Ovary (tissue), 9 donors: ENCODE results near the gene ID2. TPM values are rescaled to one million over a fixed set of nuclear protein-coding genes. Genes with fewer than 3 reads are reported as not detected.

ENCODE experiments used
- DNase-seq, 5 donors: peaks; one replicate each; pipeline ENCODE4 v3.0.0-alpha.2; 2019 to 2020
- H3K27ac ChIP-seq, 2 donors: fragments of 200-600 bp; one replicate each; pipeline versions ENCODE4 v1.5.1 to v1.8.0; 2019 to 2022
- H3K27me3 ChIP-seq: fragments of 200-600 bp; one replicate; pipeline ENCODE4 v1.8.0; 2022
- H3K36me3 ChIP-seq: fragments of 200-600 bp; sonication (generic); one replicate; pipeline ENCODE4 v1.5.1; 2019
- H3K4me1 ChIP-seq: one replicate; pipeline ENCODE4 v1.8.1; 2013; ENCODE audit warnings: mild to moderate bottlenecking, moderate library complexity; ENCODE audit not compliant: insufficient read depth
- H3K4me3 ChIP-seq: fragments of 200-600 bp; sonication (generic); one replicate; pipeline ENCODE4 v1.5.1; 2017
- H3K9me3 ChIP-seq, 2 donors: fragments of 200-600 bp in 1 of 2; sonication (generic) in 1 of 2; one replicate each; pipeline versions ENCODE4 v1.5.1 to v1.8.1; 2013 to 2019; ENCODE audit warnings: mild to moderate bottlenecking in 1 of 2, moderate library complexity in 1 of 2
- EP300 ChIP-seq: sonication (generic); formaldehyde crosslinking; IDR thresholded peaks from one replicate; pipeline ENCODE4 v1.6.1; 2017; ENCODE audit warnings: antibody characterized with exemption
- POLR2A ChIP-seq: fragments of 450-650 bp; IDR thresholded peaks from one replicate; pipeline ENCODE4 v1.6.1; 2017; ENCODE audit warnings: antibody characterized with exemption, mild to moderate bottlenecking, moderate library complexity
- WGBS, 3 donors: extraction: QIAGEN DNeasy Blood & Tissue Kit in 1 of 3; methylation state at CpG; one replicate each; pipeline versions ENCODE4 v1.1.5 to v1.1.7; 2013 to 2017; 5-methylcytosine and 5-hydroxymethylcytosine counted together
- intact Hi-C, 4 donors: fragments of 100-400 bp; cut with DNase I; formaldehyde crosslinking; loops; one replicate each; pipeline versions ENCODE4 v1.11.0 to v1.15.1; 2022 to 2023
- polyA plus RNA-seq, 2 donors: library from polyadenylated mRNA; stranded (reverse); fragments of 200-250 nt in 1 of 2; fragments of 350-450 nt in 1 of 2; fragmentation: Illumina TruSeq in 1 of 2; extraction: RNeasy Lipid Tissue Mini Kit (QIAGEN cat#74804) in 1 of 2; gene quantifications; one replicate each; pipeline ENCODE4 v1.2.3, GENCODE V29; 2013 to 2014
- total RNA-seq, 7 donors: library from RNA; depleted of rRNA in 2 of 7; stranded (reverse); fragments of >200 nt in 2 of 7; fragmentation: NEBNext Ultra II Directional in 3 of 7; extraction: Animal tissue kit (Norgen Biotek cat#: 25700) in 3 of 7; gene quantifications; one replicate each; pipeline versions ENCODE4 v1.1.0 to v1.2.4, GENCODE V29; 2016 to 2023
- TF ChIP-seq, protein P1 (sequence below), 3 donors: fragments of 450-650 bp in 2 of 3; fragments of 200-600 bp in 1 of 3; IDR thresholded peaks; one replicate each; pipeline versions ENCODE4 v1.5.1 to v1.8.0; 2016 to 2022; ENCODE audit warnings: antibody characterized with exemption in 3 of 3, mild to moderate bottlenecking in 1 of 3
- donor health status: DM: no; HTN: no; CAD: no; lungs with moderate emphysema.
- donor health status: DM: no; HTN: no; CAD: no.
- donor health status: Bipolar disorder and iron deficiency.
- donor health status: DM: yes; HTN: yes; CAD: no.
- donor health status: DM: no; HTN: no; CAD: no.
- donor health status: DM: yes; HTN: yes; CAD: no.

The ID2 gene
- total and polyA plus RNA-seq, 9 donors: 68.5 to 897 (median 168) TPM

DNA sequence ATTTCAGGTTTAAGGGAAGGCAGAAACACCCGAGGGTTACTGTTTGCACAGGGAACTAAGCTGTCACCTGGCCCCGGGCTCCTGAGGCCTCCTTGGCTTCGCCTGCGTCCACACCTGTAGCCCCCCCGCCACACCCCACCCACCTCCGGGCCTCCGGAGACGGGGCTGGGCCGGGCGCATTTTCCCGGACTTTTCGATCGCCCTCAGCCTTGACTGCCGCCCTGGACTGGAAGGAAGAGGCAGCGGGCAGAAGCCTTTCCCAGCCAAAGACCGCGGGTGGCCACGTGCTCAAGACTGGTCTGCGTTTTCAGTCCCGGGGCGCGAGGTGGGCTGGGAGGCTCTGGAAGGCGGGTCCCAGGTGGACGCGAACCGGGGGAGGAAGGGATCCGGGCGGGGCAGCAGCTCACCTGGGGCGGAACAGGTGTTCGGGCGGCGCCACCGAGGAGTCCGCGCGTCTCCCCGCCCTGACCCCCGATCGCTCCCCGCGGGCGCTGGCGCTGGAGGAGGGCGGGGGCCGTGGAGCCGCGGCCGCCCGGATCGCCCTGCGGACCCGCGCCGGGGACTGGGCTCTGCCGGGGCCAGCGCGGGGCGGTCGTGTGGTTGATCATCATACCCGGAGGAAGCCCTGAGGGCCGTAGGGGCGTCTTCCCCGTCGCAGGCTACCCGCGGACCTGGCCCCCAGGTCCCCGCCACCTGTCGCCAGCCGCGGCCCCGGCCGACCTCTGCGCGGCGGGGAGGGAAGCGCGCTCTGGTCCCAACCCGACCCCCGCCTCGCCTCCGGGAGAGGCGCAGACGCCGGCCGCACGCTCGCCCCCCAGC, 3.2 kb downstream of the ID2 start:
- TF ChIP-seq POLR2A (no peak), EP300 (no peak)
- TF ChIP-seq, protein P1, sequence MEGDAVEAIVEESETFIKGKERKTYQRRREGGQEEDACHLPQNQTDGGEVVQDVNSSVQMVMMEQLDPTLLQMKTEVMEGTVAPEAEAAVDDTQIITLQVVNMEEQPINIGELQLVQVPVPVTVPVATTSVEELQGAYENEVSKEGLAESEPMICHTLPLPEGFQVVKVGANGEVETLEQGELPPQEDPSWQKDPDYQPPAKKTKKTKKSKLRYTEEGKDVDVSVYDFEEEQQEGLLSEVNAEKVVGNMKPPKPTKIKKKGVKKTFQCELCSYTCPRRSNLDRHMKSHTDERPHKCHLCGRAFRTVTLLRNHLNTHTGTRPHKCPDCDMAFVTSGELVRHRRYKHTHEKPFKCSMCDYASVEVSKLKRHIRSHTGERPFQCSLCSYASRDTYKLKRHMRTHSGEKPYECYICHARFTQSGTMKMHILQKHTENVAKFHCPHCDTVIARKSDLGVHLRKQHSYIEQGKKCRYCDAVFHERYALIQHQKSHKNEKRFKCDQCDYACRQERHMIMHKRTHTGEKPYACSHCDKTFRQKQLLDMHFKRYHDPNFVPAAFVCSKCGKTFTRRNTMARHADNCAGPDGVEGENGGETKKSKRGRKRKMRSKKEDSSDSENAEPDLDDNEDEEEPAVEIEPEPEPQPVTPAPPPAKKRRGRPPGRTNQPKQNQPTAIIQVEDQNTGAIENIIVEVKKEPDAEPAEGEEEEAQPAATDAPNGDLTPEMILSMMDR (IDR thresholded peaks at IDR 0.05): no peak
- intact Hi-C loops: loop anchor here (2.0 to 10.0 kb wide), 10 partner anchors 148 to 1588 kb away; no protein-coding TSS in a partner anchor

DNA sequence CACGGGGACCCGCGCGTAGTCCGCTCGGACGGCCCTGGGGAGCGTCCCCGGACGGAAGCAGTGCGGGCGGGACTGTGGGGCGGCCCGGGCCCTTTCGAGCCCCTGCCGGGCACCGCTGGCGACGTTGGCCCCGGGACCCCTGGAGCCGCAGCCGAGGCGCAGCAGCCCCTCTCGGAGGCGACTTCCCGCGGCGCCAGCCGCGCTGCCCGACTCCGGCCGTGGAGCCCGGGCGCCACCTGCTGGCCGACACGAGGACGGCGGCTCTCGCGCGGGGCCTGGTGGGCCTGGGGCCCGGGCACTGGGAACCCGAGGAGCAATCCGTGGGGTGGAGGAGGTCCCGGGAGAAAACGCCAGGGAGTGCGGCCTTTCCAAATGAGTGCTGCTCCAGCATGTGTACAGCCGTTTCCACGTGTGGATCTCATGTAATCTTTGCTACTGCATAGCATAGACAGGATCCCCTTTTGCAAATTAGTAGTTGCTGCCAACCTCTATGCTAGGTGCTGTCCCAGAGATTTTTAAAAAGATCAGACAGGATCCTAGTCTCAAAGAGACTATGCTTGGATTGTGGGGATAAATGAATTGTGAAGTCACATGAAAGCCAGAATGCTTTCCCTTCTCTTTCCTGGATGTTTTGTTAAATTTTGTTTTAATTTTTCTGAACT, 4.0 kb downstream of the ID2 start:
- Histone ChIP-seq H3K27ac (peak overlapping the region; percentile 68 to 83), H3K27me3 (no peaks in the 10 kb centered on the region), H3K4me1 (no peaks in the 10 kb centered on the region), H3K9me3 (no peaks in the 10 kb centered on the region), H3K4me3 (peak overlapping the region; percentile 73), H3K36me3 (no peaks in the 10 kb centered on the region)
- WGBS, 3 donors: 0 to 1% (median 0%) methylated on average over 36 to 50 of the region's 50 CpGs
- intact Hi-C loops: loop anchor here (2.0 to 10.0 kb wide), 8 partner anchors 451 to 1589 kb away; no protein-coding TSS in a partner anchor
- peak; percentile 64 to 89 (median 84) for DNase-seq
- TF ChIP-seq, protein P1 (IDR thresholded peaks at IDR 0.05): peak; percentile 85 to 99 (median 98)
- TF ChIP-seq EP300 (no peak), POLR2A (peak; percentile 25)

More for the DNA sequence above, 3.2 kb downstream of the ID2 start:
- peak; percentile 65 to 76 (median 72) for DNase-seq
- Histone ChIP-seq H3K4me3 (peak overlapping the region; percentile 73), H3K9me3 (no peaks in the 10 kb centered on the region), H3K36me3 (no peaks in the 10 kb centered on the region), H3K27ac (peak overlapping the region; percentile 68 to 83), H3K4me1 (no peaks in the 10 kb centered on the region), H3K27me3 (no peaks in the 10 kb centered on the region)
- 1 to 2% (median 1%) methylated on average over 48 to 87 of the region's 87 CpGs for WGBS, 3 donors

DNA sequence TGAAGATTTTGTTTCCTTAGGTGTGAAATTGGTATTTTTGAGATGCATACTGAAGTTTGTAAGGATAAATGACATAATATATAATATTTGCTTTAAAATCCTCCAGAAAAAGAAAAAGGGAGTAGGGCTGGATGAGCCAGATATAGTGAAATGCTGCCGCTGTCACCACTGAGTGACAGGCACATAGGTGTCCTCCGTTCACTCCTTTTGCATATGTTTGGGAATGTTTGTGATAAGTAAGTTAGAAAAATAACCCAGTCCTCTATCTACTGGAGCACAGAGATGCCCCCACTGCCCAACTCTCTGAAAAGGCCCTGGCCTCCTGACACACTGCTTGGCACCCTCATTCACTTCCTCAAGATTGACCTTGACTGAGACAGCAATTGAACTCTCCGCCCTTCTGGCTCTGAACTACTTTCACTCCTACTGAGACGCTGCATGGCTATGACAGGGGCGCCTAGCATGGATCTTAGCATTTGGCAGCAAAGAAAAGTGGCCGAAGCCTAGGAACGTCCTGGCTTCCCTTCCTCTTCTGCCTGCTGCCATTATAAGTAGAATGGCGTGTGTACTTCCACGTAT, 10.1 kb downstream of the ID2 start:
- no peaks in the 10 kb centered on the region for H3K36me3 ChIP-seq

DNA sequence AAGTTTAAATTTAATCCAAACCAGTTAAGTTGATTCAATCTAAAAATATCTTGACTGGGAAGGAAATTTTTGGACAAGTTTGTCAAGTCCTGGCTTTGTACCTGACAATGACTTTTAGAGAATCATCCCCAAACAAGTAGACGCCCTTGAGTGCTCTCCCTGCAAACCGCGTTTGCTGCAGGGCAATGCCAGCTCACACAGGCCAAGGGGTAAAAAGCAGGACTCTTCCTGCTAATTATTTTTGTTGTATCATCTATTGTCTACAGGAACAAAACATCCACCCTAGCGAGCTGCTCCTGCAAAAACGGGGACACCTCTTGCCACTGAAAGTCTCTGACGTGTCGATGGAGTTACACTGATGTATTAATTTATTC, 10.9 kb downstream of the ID2 start:
- DNase-seq: no peak
- H3K9me3 ChIP-seq: no peaks in the 10 kb centered on the region
- no peak overlapping the region for H3K4me3 ChIP-seq
- peaks cover 3% of the 10 kb centered on the region for H3K4me1 ChIP-seq
- intact Hi-C loops: loop anchor here in 1 of 4 donors (5.0 kb wide), 1 partner anchor 1260 kb away; no protein-coding TSS in a partner anchor
- no peak overlapping the region for H3K27ac ChIP-seq
- TF ChIP-seq, protein P1 (IDR thresholded peaks at IDR 0.05): no peak
- no peak for TF ChIP-seq EP300
- no peak for TF ChIP-seq POLR2A
- no peaks in the 10 kb centered on the region for H3K27me3 ChIP-seq
- no peaks in the 10 kb centered on the region for H3K36me3 ChIP-seq
- 44 to 62% (median 56%) methylated on average over 7 of the region's 7 CpGs for WGBS, 3 donors

More for the DNA sequence above, 10.1 kb downstream of the ID2 start:
- intact Hi-C loops: loop anchor here in 1 of 4 donors (5.0 kb wide), 1 partner anchor 1260 kb away; no protein-coding TSS in a partner anchor
- TF ChIP-seq POLR2A (no peak), EP300 (no peak)
- TF ChIP-seq, protein P1 (IDR thresholded peaks at IDR 0.05): no peak
- Histone ChIP-seq H3K27ac (no peak overlapping the region), H3K27me3 (no peaks in the 10 kb centered on the region), H3K9me3 (no peaks in the 10 kb centered on the region), H3K4me3 (no peak overlapping the region), H3K4me1 (peaks cover 3% of the 10 kb centered on the region)
- DNase-seq: no peak
- WGBS, 3 donors: 88 to 92% (median 90%) methylated on average over 9 of the region's 9 CpGs
